ENCODE data around the gene CAMSAP2.

- TF ChIP-seq POLR2A (IDR thresholded peaks at IDR 0.05) (no peak), CTCF (IDR thresholded peaks at IDR 0.05) (no peak)
Observed at GRCh38 chr1:200771625-200772555, 33.2 kb downstream of the CAMSAP2 start.
